GM23248 (cell line): ENCODE results near the gene ZSCAN5C.

Experiments
- EZH2 ChIP-seq: fragments of 200-600 bp; sonication (generic); IDR thresholded peaks from 2 replicates; pipeline ENCODE4 v1.6.1; 2018; ENCODE audit warnings: antibody characterized with exemption, mild to moderate bottlenecking; ENCODE audit not compliant: insufficient read depth, poor library complexity, severe bottlenecking
- EZH2phosphoT487 ChIP-seq: fragments of 200-600 bp; sonication (generic); IDR thresholded peaks from 2 replicates; pipeline ENCODE4 v1.6.1; 2018; ENCODE audit warnings: antibody characterized with exemption, moderate library complexity, mild to moderate bottlenecking, low read depth; ENCODE audit not compliant: insufficient read depth

DNA sequence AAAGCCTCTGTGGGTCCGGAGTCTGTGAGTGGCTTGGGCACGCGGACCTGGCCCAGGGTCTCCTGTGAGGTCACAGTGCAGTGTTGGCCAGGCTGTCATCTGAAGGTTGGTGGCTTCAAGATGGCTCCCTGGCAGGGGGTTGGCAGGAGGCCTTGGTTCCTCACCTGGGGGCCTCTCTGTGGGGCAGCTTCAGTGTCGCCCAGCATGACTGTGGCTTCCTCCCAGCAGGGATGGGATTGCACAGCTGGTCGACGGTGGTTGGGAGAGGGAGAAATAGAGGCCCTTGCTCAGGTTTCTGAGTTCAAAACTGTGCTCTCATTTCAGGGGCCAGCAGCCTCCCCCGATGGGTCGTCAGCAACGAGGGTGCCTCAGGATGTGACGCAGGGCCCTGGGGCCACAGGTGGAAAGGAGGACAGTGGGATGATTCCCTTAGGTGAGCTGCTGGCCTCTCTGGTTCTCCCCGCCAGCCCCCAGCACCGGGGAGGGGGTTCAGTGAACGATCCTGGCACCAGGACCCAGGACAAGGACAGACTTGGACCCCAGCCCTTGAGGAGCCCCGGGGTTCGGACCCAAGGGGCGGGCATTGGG, 43.8 kb upstream of the ZSCAN5C start:
- no peak for TF ChIP-seq EZH2
- TF ChIP-seq EZH2phosphoT487: no peak
